ENCODE measurements around the gene VPS35. TPM values are rescaled to one million over a fixed set of nuclear protein-coding genes. Genes with fewer than 3 reads are reported as not detected.

The VPS35 gene
- total and polyA plus RNA-seq, 2 experiments from 2014 or later = 127 to 221 TPM

DNA sequence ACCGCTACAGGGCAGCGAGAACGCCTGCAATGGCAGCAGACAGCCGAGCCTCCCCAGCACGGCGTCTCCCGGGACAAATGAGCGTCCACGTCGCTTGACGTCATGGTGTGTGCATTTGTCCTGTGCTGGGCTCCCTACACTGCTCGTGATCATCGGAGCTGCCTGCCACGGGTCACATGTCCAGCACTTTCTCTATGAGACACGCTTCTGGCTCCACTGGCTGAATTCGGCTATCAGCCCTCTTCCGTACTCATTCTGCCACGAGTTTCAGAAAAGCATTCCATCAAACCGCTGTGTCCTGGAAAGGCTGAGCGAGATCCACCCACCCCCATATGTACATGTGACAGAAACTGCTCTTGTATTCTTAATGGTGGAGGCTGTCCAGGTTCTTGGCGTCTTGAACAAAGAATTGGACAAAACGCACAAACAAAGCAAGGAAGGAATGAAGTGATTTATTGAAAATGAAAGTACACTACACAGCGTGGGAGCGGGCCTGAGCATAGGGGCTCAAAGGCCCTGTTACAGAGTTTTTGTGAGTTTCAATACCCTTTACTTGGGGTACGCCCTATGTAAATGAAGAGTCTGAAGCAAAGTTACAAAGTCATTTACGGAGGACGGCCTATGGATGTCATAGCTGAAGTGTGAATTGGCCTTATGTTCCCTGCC lies 39.3 kb downstream of the VPS35 start:
- no peak overlapping the region for H2AFZ ChIP-seq
- no peak overlapping the region for H3K27ac ChIP-seq
- no peak overlapping the region for H3K4me2 ChIP-seq
- TF ChIP-seq, protein P1, sequence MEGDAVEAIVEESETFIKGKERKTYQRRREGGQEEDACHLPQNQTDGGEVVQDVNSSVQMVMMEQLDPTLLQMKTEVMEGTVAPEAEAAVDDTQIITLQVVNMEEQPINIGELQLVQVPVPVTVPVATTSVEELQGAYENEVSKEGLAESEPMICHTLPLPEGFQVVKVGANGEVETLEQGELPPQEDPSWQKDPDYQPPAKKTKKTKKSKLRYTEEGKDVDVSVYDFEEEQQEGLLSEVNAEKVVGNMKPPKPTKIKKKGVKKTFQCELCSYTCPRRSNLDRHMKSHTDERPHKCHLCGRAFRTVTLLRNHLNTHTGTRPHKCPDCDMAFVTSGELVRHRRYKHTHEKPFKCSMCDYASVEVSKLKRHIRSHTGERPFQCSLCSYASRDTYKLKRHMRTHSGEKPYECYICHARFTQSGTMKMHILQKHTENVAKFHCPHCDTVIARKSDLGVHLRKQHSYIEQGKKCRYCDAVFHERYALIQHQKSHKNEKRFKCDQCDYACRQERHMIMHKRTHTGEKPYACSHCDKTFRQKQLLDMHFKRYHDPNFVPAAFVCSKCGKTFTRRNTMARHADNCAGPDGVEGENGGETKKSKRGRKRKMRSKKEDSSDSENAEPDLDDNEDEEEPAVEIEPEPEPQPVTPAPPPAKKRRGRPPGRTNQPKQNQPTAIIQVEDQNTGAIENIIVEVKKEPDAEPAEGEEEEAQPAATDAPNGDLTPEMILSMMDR (IDR thresholded peaks at IDR 0.05; ENCODE audit: poor library complexity) = no peak
- TF ChIP-seq EZH2phosphoT487 (IDR thresholded peaks at IDR 0.05; ENCODE audit: low read depth, severe bottlenecking, unreplicated experiment) (no peak), EZH2 (IDR thresholded peaks at IDR 0.05; ENCODE audit: borderline replicate concordance) (no peak)
- no peaks in the 10 kb centered on the region for H3K9me3 ChIP-seq (ENCODE audit: low read depth)
- H3K4me1 ChIP-seq (ENCODE audit: insufficient read depth) = no peaks in the 10 kb centered on the region
- no peaks in the 10 kb centered on the region for H3K9me2 ChIP-seq (replicated peaks; ENCODE audit: insufficient read depth)
- H3K27me3 ChIP-seq = no peaks in the 10 kb centered on the region
- no peaks in the 10 kb centered on the region for H3K36me3 ChIP-seq (replicated peaks; ENCODE audit: insufficient read depth, low read depth)
- no peaks in the 10 kb centered on the region for H4K20me1 ChIP-seq (ENCODE audit: insufficient read depth, poor library complexity, severe bottlenecking)
- no peaks in the 10 kb centered on the region for H3K79me2 ChIP-seq
- 93% methylated on average over 27 of the region's 27 CpGs for WGBS (ENCODE audit: low lambda C conversion rate, missing lambda C conversion rate)
- H3K4me3 ChIP-seq = no peak overlapping the region
- no peak for DNase-seq (ENCODE audit: low spot score)

DNA sequence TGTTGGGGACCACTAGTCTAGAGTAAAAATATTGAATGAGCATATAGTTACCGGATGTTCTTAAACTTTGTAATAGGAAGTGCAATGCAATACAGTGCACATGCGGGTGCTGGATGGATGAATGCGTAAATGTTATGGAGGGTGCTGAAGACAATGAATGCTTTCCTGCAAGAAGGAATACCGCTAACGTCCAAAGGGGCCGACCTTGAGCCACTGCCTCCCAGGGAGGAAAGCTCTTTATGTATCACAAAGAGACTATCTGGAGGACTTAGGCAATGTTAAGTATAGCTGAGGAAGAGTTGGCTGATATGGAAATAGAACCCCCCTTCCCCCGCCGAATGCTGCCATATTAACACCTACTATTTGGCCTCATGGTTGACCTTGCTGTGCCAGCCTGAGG lies 40.3 kb downstream of the VPS35 start:
- TF ChIP-seq EZH2phosphoT487 (IDR thresholded peaks at IDR 0.05; ENCODE audit: low read depth, severe bottlenecking, unreplicated experiment) (no peak), EZH2 (IDR thresholded peaks at IDR 0.05; ENCODE audit: borderline replicate concordance) (no peak)
- TF ChIP-seq, protein P1 (IDR thresholded peaks at IDR 0.05; ENCODE audit: poor library complexity) = no peak
- H3K9me3 ChIP-seq (ENCODE audit: low read depth) = no peaks in the 10 kb centered on the region
- no peak for DNase-seq (ENCODE audit: low spot score)
- no peak overlapping the region for H3K4me3 ChIP-seq
- no peaks in the 10 kb centered on the region for H3K9me2 ChIP-seq (replicated peaks; ENCODE audit: insufficient read depth)
- no peaks in the 10 kb centered on the region for H3K36me3 ChIP-seq (replicated peaks; ENCODE audit: insufficient read depth, low read depth)
- no peak overlapping the region for H3K27ac ChIP-seq
- WGBS (ENCODE audit: low lambda C conversion rate, missing lambda C conversion rate) = 83% methylated on average over 8 of the region's 8 CpGs
- no peaks in the 10 kb centered on the region for H4K20me1 ChIP-seq (ENCODE audit: insufficient read depth, poor library complexity, severe bottlenecking)
- H3K27me3 ChIP-seq = no peaks in the 10 kb centered on the region
- no peak overlapping the region for H2AFZ ChIP-seq
- no peaks in the 10 kb centered on the region for H3K4me1 ChIP-seq (ENCODE audit: insufficient read depth)
- no peaks in the 10 kb centered on the region for H3K79me2 ChIP-seq
- no peak overlapping the region for H3K4me2 ChIP-seq

DNA sequence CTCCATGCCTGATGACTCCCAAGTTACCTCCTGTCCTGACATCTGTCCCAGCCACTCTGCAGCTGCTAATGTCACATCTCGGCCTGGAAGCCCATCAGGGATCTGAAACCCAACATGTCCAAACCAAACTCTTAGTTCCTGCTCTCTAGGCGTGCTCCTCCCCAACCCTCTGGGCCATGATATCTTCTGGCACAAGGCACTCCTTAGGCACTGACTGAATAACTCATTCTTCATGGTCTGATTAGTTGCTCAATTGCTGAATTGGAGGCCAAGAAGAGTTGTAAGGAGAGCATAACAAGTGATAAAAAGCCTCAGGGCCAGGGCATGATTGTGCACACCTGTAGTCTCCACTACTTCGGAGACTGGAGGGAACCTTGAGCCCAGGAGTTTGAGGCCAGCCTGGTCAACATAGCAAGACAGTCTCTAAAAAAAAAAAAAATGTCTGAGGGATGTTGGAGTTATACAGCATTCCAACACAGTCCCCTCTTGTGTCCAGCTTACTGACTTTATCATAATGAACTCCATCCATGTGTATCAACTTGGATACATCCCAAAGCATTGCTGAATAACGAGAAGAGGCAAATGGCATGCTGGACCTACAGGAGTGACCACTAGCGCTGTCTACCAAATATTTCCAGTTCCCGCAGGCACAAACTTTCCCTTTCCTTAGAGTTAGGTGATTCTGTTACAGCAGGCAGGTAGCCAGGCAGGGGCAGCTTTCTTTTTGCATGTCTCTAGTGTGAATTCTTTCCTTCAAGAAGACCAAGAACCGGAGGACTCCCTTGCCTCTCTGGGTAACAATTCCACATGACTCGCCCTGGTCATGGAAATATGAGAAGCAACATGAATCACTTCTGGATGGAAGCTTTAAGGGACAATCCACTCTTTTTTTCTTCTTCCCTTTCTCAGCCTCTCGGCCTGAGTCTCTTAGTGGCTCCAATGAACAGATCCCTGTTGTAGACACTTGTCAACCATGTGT lies 49.7 kb downstream of the VPS35 start:
- Histone ChIP-seq H3K36me3 (replicated peaks; ENCODE audit: insufficient read depth, low read depth) (no peaks in the 10 kb centered on the region), H3K27ac (no peak overlapping the region), H2AFZ (no peak overlapping the region), H3K4me1 (ENCODE audit: insufficient read depth) (no peaks in the 10 kb centered on the region), H3K27me3 (no peaks in the 10 kb centered on the region), H3K79me2 (no peaks in the 10 kb centered on the region), H4K20me1 (ENCODE audit: insufficient read depth, poor library complexity, severe bottlenecking) (no peaks in the 10 kb centered on the region), H3K9me2 (replicated peaks; ENCODE audit: insufficient read depth) (no peaks in the 10 kb centered on the region), H3K9me3 (ENCODE audit: low read depth) (no peaks in the 10 kb centered on the region), H3K4me3 (no peak overlapping the region), H3K4me2 (no peak overlapping the region)
- TF ChIP-seq EZH2 (IDR thresholded peaks at IDR 0.05; ENCODE audit: borderline replicate concordance) (no peak), EZH2phosphoT487 (IDR thresholded peaks at IDR 0.05; ENCODE audit: low read depth, severe bottlenecking, unreplicated experiment) (no peak)
- TF ChIP-seq, protein P1 (IDR thresholded peaks at IDR 0.05; ENCODE audit: poor library complexity) = no peak
- WGBS (ENCODE audit: low lambda C conversion rate, missing lambda C conversion rate) = 86% methylated on average over 9 of the region's 9 CpGs
- DNase-seq (ENCODE audit: low spot score) = no peak
